ENCODE results near the gene PLXDC2.

- no peak for TF ChIP-seq CTCF (IDR thresholded peaks at IDR 0.05)
- no peak for TF ChIP-seq POLR2AphosphoS5 (IDR thresholded peaks at IDR 0.05)
- no peak for TF ChIP-seq POLR2A (IDR thresholded peaks at IDR 0.05)
- no peak for TF ChIP-seq EP300 (IDR thresholded peaks at IDR 0.05)
These were observed 150.5 kb downstream of the PLXDC2 start for GRCh38 chr10:19966751-19967150.
